ENCODE measurements around the gene GYG1.

Gene GYG1

GRCh38 chr3:148999806-149000205 is 8.5 kb downstream of the GYG1 start:
- H3K4me3 ChIP-seq (ENCODE audit: low read depth, low read length) = no peak overlapping the region
- TF ChIP-seq CTCF (IDR thresholded peaks at IDR 0.05; ENCODE audit: insufficient read depth, low read depth, low read length, missing control alignments) = no peak
- peak; percentile 72 for DNase-seq (ENCODE audit: low read depth)

GRCh38 chr3:149000206-149000745 is 8.9 kb downstream of the GYG1 start:
- no peak for DNase-seq (ENCODE audit: low read depth)

GRCh38 chr3:149001727-149002126 is 10.4 kb downstream of the GYG1 start:
- DNase-seq (ENCODE audit: low read depth) = no peak
- no peak for TF ChIP-seq CTCF (IDR thresholded peaks at IDR 0.05; ENCODE audit: insufficient read depth, low read depth, low read length, missing control alignments)
- H3K4me3 ChIP-seq (ENCODE audit: low read depth, low read length) = no peak overlapping the region

More at GRCh38 chr3:149000206-149000745, 8.9 kb downstream of the GYG1 start:
- no peak overlapping the region for H3K4me3 ChIP-seq (ENCODE audit: low read depth, low read length)
- TF ChIP-seq CTCF (IDR thresholded peaks at IDR 0.05; ENCODE audit: insufficient read depth, low read depth, low read length, missing control alignments) = no peak

GRCh38 chr3:149003653-149004305 is 12.4 kb downstream of the GYG1 start:
- TF ChIP-seq CTCF (IDR thresholded peaks at IDR 0.05; ENCODE audit: insufficient read depth, low read depth, low read length, missing control alignments) = no peak
- peak; percentile 79 for DNase-seq (ENCODE audit: low read depth)

GRCh38 chr3:149004622-149005021 is 13.3 kb downstream of the GYG1 start:
- no peak overlapping the region for H3K4me3 ChIP-seq (ENCODE audit: low read depth, low read length)

More at GRCh38 chr3:149003653-149004305, 12.4 kb downstream of the GYG1 start:
- H3K4me3 ChIP-seq (ENCODE audit: low read depth, low read length) = no peak overlapping the region

GRCh38 chr3:149005416-149005815 is 14.1 kb downstream of the GYG1 start:
- no peak for DNase-seq (ENCODE audit: low read depth)

More at GRCh38 chr3:149004622-149005021, 13.3 kb downstream of the GYG1 start:
- no peak for TF ChIP-seq CTCF (IDR thresholded peaks at IDR 0.05; ENCODE audit: insufficient read depth, low read depth, low read length, missing control alignments)
- no peak for DNase-seq (ENCODE audit: low read depth)

More at GRCh38 chr3:149005416-149005815, 14.1 kb downstream of the GYG1 start:
- no peak overlapping the region for H3K4me3 ChIP-seq (ENCODE audit: low read depth, low read length)
- TF ChIP-seq CTCF (IDR thresholded peaks at IDR 0.05; ENCODE audit: insufficient read depth, low read depth, low read length, missing control alignments) = no peak

Data from GM12865 (cell line).